ENCODE results near the gene CTNNB1. TPM values are rescaled to one million over a fixed set of nuclear protein-coding genes. Genes with fewer than 3 reads are reported as not detected.

The CTNNB1 gene
- total and polyA plus RNA-seq, 2 experiments from 2014 or later = 89.4 to 566 TPM

GRCh38 chr3:41176596-41176995, 22.7 kb upstream of the CTNNB1 start:
- Histone ChIP-seq H3K79me2 (replicated peaks; ENCODE audit: insufficient read depth) (no peaks in the 10 kb centered on the region), H3K4me2 (no peak overlapping the region), H3F3A (replicated peaks; ENCODE audit: low read depth) (no peaks in the 10 kb centered on the region), H3K9me2 (ENCODE audit: insufficient read depth) (0 out of 2 replicates have a peak, but pooled peaks cover 3% of the 10 kb centered on the region), H3K4me1 (ENCODE audit: insufficient read depth) (peaks cover 6% of the 10 kb centered on the region; the same call in 1 of the 2 replicates), H3K27me3 (ENCODE audit: insufficient read depth) (no peaks in the 10 kb centered on the region), H3K27ac (ENCODE audit: low read depth) (no peak overlapping the region), H2AFZ (no peak overlapping the region), H3K36me3 (ENCODE audit: insufficient read depth) (no peaks in the 10 kb centered on the region), H4K20me1 (replicated peaks; ENCODE audit: insufficient read depth) (no peaks in the 10 kb centered on the region), H3K4me3 (no peak overlapping the region)
- peaks cover 11% of the 10 kb centered on the region for H3K4me1 Mint-ChIP-seq
- H3K4me3 Mint-ChIP-seq = no peak overlapping the region
- DNase-seq (ENCODE audit: low spot score) = no peak
- no peaks in the 10 kb centered on the region for H3K36me3 Mint-ChIP-seq (ENCODE audit: low read depth)
- H3K9me3 Mint-ChIP-seq = no peaks in the 10 kb centered on the region
- no peaks in the 10 kb centered on the region for H3K27me3 Mint-ChIP-seq (ENCODE audit: insufficient read depth, low read depth, poor library complexity)
- H3K27ac Mint-ChIP-seq = no peak overlapping the region
- TF ChIP-seq CTCF (conservative IDR thresholded peaks at IDR 0.05; ENCODE audit: low read depth in 2 of 2) (no peak), ZNF331 (CRISPR knock-in tag; IDR thresholded peaks at IDR 0.05; ENCODE audit: low read depth) (no peak), JUNB (IDR thresholded peaks at IDR 0.05; ENCODE audit: unreplicated experiment) (no peak)
- ATAC-seq = no peak

GRCh38 chr3:41178576-41178975, 20.7 kb upstream of the CTNNB1 start:
- no peak for ATAC-seq
- DNase-seq (ENCODE audit: low spot score) = no peak
- Mint-ChIP-seq H3K4me3 (no peak overlapping the region), H3K36me3 (ENCODE audit: low read depth) (no peaks in the 10 kb centered on the region), H3K4me1 (peaks cover 3% of the 10 kb centered on the region), H3K27me3 (ENCODE audit: insufficient read depth, low read depth, poor library complexity) (no peaks in the 10 kb centered on the region), H3K9me3 (no peaks in the 10 kb centered on the region), H3K27ac (no peak overlapping the region)
- Histone ChIP-seq H3K9me2 (ENCODE audit: insufficient read depth) (0 out of 2 replicates have a peak, but pooled peaks cover 3% of the 10 kb centered on the region), H3K27me3 (ENCODE audit: insufficient read depth) (no peaks in the 10 kb centered on the region), H3K4me1 (ENCODE audit: insufficient read depth) (no peaks in the 10 kb centered on the region), H2AFZ (no peak overlapping the region), H4K20me1 (replicated peaks; ENCODE audit: insufficient read depth) (no peaks in the 10 kb centered on the region), H3K4me3 (no peak overlapping the region), H3K27ac (ENCODE audit: low read depth) (no peak overlapping the region), H3K79me2 (replicated peaks; ENCODE audit: insufficient read depth) (no peaks in the 10 kb centered on the region), H3F3A (replicated peaks; ENCODE audit: low read depth) (no peaks in the 10 kb centered on the region), H3K4me2 (no peak overlapping the region), H3K36me3 (ENCODE audit: insufficient read depth) (no peaks in the 10 kb centered on the region)
- TF ChIP-seq STAT1 (IDR thresholded peaks at IDR 0.05; ENCODE audit: unreplicated experiment) (no peak), ZNF462 (CRISPR knock-in tag; IDR thresholded peaks at IDR 0.05) (no peak), JUNB (IDR thresholded peaks at IDR 0.05; ENCODE audit: unreplicated experiment) (no peak), ZNF114 (CRISPR knock-in tag; IDR thresholded peaks at IDR 0.05) (no peak), EZH2 (IDR thresholded peaks at IDR 0.05; ENCODE audit: low read depth, unreplicated experiment) (no peak), NANOG (IDR thresholded peaks at IDR 0.05; ENCODE audit: borderline replicate concordance) (no peak), POLR2AphosphoS5 (IDR thresholded peaks at IDR 0.05; ENCODE audit: low read depth) (no peak), ZNF331 (CRISPR knock-in tag; IDR thresholded peaks at IDR 0.05; ENCODE audit: low read depth) (no peak)
